H9 (cell line): ENCODE measurements around the gene OR10A6. TPM values are rescaled to one million over a fixed set of nuclear protein-coding genes. Genes with fewer than 3 reads are reported as not detected.

ENCODE experiments used
- DNase-seq: peaks from one replicate; pipeline ENCODE4 v3.0.0-alpha.2; 2017
- H2AFZ ChIP-seq: one replicate; pipeline ENCODE4 v1.6.1; 2013; ENCODE audit warnings: mild to moderate bottlenecking, low read length, control low read depth, moderate library complexity
- H2AK5ac ChIP-seq: 2 replicates; pipeline ENCODE4 v1.6.1; 2013; ENCODE audit warnings: low read length, control low read depth, mixed read lengths; ENCODE audit not compliant: insufficient read length
- H2BK120ac ChIP-seq: one replicate; pipeline ENCODE4 v1.6.1; 2013; ENCODE audit warnings: low read depth, mild to moderate bottlenecking, low read length, control low read depth, inconsistent platforms; ENCODE audit not compliant: poor library complexity, severe bottlenecking
- H2BK12ac ChIP-seq: 2 replicates; pipeline ENCODE4 v1.6.1; 2013; ENCODE audit warnings: low read length, control low read depth, mixed read lengths, low read depth; ENCODE audit not compliant: insufficient read length
- H2BK15ac ChIP-seq: 2 replicates; pipeline ENCODE4 v1.6.1; 2013; ENCODE audit warnings: low read depth, low read length, control low read depth
- H2BK20ac ChIP-seq: one replicate; pipeline ENCODE4 v1.6.1; 2013; ENCODE audit warnings: low read depth, mild to moderate bottlenecking, low read length, control low read depth, inconsistent platforms; ENCODE audit not compliant: poor library complexity, severe bottlenecking
- H2BK5ac ChIP-seq: 2 replicates; pipeline ENCODE4 v1.6.1; 2013; ENCODE audit warnings: low read length, control low read depth, mixed read lengths; ENCODE audit not compliant: insufficient read length
- H3K14ac ChIP-seq: 2 replicates; pipeline ENCODE4 v1.6.1; 2013; ENCODE audit warnings: low read length, control low read depth; ENCODE audit not compliant: insufficient read depth
- H3K18ac ChIP-seq: 2 replicates; pipeline ENCODE4 v1.6.1; 2013; ENCODE audit warnings: low read depth, mild to moderate bottlenecking, mixed read lengths, low read length, control low read depth; ENCODE audit not compliant: insufficient read length
- H3K23ac ChIP-seq: 2 replicates; pipeline ENCODE4 v1.6.1; 2013; ENCODE audit warnings: low read length, control low read depth, mixed read lengths, low read depth; ENCODE audit not compliant: insufficient read length
- H3K23me2 ChIP-seq: 2 replicates; pipeline ENCODE4 v1.6.1; 2013; ENCODE audit warnings: low read depth, mild to moderate bottlenecking, mixed read lengths, low read length, control low read depth; ENCODE audit not compliant: insufficient read length, poor library complexity, severe bottlenecking
- H3K27ac ChIP-seq: 2 replicates; pipeline ENCODE4 v1.5.1; 2013; ENCODE audit warnings: low read length, control low read depth, mixed read lengths, low read depth; ENCODE audit not compliant: insufficient read length
- H3K27me3 ChIP-seq: 2 replicates; pipeline ENCODE4 v1.6.1; 2013; ENCODE audit warnings: low read length, control low read depth, inconsistent platforms; ENCODE audit not compliant: insufficient read depth
- H3K4ac ChIP-seq: 2 replicates; pipeline ENCODE4 v1.6.1; 2013; ENCODE audit warnings: low read depth, mild to moderate bottlenecking, control low read depth, inconsistent platforms, low read length, moderate library complexity
- H3K4me1 ChIP-seq: 2 replicates; pipeline ENCODE4 v1.6.1; 2013; ENCODE audit warnings: low read length, control low read depth, inconsistent platforms; ENCODE audit not compliant: insufficient read depth
- H3K4me2 ChIP-seq: 2 replicates; pipeline ENCODE4 v1.6.1; 2013; ENCODE audit warnings: low read length, control low read depth, mixed read lengths; ENCODE audit not compliant: insufficient read length, insufficient read depth
- H3K56ac ChIP-seq: 2 replicates; pipeline ENCODE4 v1.6.1; 2013; ENCODE audit warnings: low read depth, mild to moderate bottlenecking, mixed read lengths, low read length, control low read depth; ENCODE audit not compliant: insufficient read length
- H3K79me1 ChIP-seq: 2 replicates; pipeline ENCODE4 v1.6.1; 2013; ENCODE audit warnings: low read depth, mild to moderate bottlenecking, moderate library complexity, low read length, control low read depth, inconsistent platforms; ENCODE audit not compliant: insufficient read depth, poor library complexity, severe bottlenecking
- H3K79me2 ChIP-seq: 2 replicates; pipeline ENCODE4 v1.6.1; 2013; ENCODE audit warnings: low read length, control low read depth, inconsistent platforms; ENCODE audit not compliant: insufficient read depth
- H3K9ac ChIP-seq: 2 replicates; pipeline ENCODE4 v1.6.1; 2013; ENCODE audit warnings: low read length, control low read depth, mixed read lengths; ENCODE audit not compliant: insufficient read length; ENCODE audit errors: extremely low read depth
- H3K9me3 ChIP-seq: one replicate; pipeline ENCODE4 v1.6.1; 2013; ENCODE audit warnings: low read depth, low read length, inconsistent platforms; ENCODE audit not compliant: control insufficient read depth
- H3T11ph ChIP-seq: one replicate; pipeline ENCODE4 v1.6.1; 2013; ENCODE audit warnings: mild to moderate bottlenecking, low read length, control low read depth, inconsistent platforms
- H4K20me1 ChIP-seq: one replicate; pipeline ENCODE4 v1.6.1; 2013; ENCODE audit not compliant: control insufficient read depth, insufficient read length, insufficient read depth
- H4K5ac ChIP-seq: 2 replicates; pipeline ENCODE4 v1.6.1; 2013; ENCODE audit warnings: low read depth, mild to moderate bottlenecking, mixed read lengths, low read length, control low read depth; ENCODE audit not compliant: insufficient read length
- H4K8ac ChIP-seq: replicated peaks from 2 replicates; pipeline ENCODE4 v1.6.1; 2013; ENCODE audit warnings: low read length, control low read depth, mixed read lengths, low read depth; ENCODE audit not compliant: insufficient read length
- H4K91ac ChIP-seq: 2 replicates; pipeline ENCODE4 v1.6.1; 2013; ENCODE audit warnings: low read depth, mild to moderate bottlenecking, moderate library complexity, mixed read lengths, low read length, control low read depth; ENCODE audit not compliant: insufficient read length
- H3K27ac Mint-ChIP-seq, 3 experiments: 2 replicates in 2 of 3; 3 replicates in 1 of 3; pipeline ENCODE4 v1.8.0; 2020 to 2021; ENCODE audit warnings: mixed read lengths in 3 of 3, mild to moderate bottlenecking in 1 of 3, moderate library complexity in 1 of 3
- H3K27me3 Mint-ChIP-seq: 2 replicates; pipeline ENCODE4 v1.8.0; 2021; ENCODE audit warnings: low read depth, mild to moderate bottlenecking, moderate library complexity, mixed read lengths
- H3K36me3 Mint-ChIP-seq, 3 experiments: 2 replicates in 2 of 3; 3 replicates in 1 of 3; pipeline ENCODE4 v1.8.0; 2020 to 2021; ENCODE audit warnings: low read depth in 3 of 3, mixed read lengths in 3 of 3; ENCODE audit not compliant: insufficient read depth in 1 of 3
- H3K4me1 Mint-ChIP-seq, 2 experiments: 2 replicates each; pipeline ENCODE4 v1.8.0; 2020; ENCODE audit warnings: mixed read lengths in 2 of 2
- H3K4me3 Mint-ChIP-seq, 2 experiments: 2 replicates in 1 of 2; 3 replicates in 1 of 2; pipeline ENCODE4 v1.8.0; 2020 to 2021; ENCODE audit warnings: mild to moderate bottlenecking in 2 of 2, mixed read lengths in 2 of 2, moderate library complexity in 1 of 2
- H3K9me3 Mint-ChIP-seq, 2 experiments: 2 replicates in 1 of 2; 3 replicates in 1 of 2; pipeline ENCODE4 v1.8.0; 2020; ENCODE audit warnings: mild to moderate bottlenecking in 2 of 2, mixed read lengths in 2 of 2, moderate library complexity in 1 of 2
- WGBS: extraction: QIAGEN DNeasy Blood & Tissue Kit; methylation state at CpG from one replicate; pipeline ENCODE4 v1.1.7; 2013; ENCODE audit warnings: missing lambda C conversion rate, low lambda C conversion rate, mixed read lengths; ENCODE audit not compliant: insufficient read length; ENCODE audit errors: extremely low coverage; 5-methylcytosine and 5-hydroxymethylcytosine counted together
- total RNA-seq: library from RNA; stranded (reverse); gene quantifications from 2 replicates; pipeline ENCODE4 v1.2.1, GENCODE V29; 2021
- TF ChIP-seq, protein P1 (sequence below): fragments of 200-600 bp; sonication (generic); conservative IDR thresholded peaks from 3 replicates; pipeline ENCODE4 v1.8.0; 2021; ENCODE audit warnings: antibody characterized with exemption, mild to moderate bottlenecking

The OR10A6 gene
- total RNA-seq, 1 experiment from 2014 or later: not detected

DNA sequence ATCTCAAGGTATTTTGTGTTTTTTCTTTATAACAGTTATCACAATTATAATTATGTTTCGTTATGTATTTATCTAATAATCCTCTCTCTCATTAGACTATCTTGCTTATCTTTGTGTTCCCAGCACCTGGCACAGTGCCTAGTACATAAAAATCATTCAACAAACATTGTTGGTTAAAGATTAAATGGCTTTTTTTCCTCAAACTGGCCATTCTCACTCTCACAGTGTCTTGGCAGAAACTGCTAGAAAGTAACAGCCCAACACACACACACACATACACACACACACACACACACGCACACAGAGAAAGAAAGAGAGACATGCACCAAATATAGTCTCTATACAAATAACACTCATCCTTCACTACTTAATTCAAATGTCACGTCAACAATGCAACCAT, 36.8 kb downstream of the OR10A6 start:
- no peak overlapping the region for H3K56ac ChIP-seq
- no peak overlapping the region for H2BK20ac ChIP-seq
- no peak overlapping the region for H3K27ac ChIP-seq
- H3K4ac ChIP-seq: no peak overlapping the region
- Mint-ChIP-seq H3K27me3 (peaks cover 3% of the 10 kb centered on the region; the same call in 1 of the 2 replicates), H3K9me3 (peaks cover 0 to 2% of the 10 kb centered on the region in 2 experiments; a peak in 3 of 5 replicates), H3K4me1 (peaks cover 6 to 10% of the 10 kb centered on the region in 2 experiments), H3K4me3 (no peak overlapping the region), H3K27ac (no peak overlapping the region), H3K36me3 (no peaks in the 10 kb centered on the region; a peak in 1 of 7 replicates)
- TF ChIP-seq, protein P1, sequence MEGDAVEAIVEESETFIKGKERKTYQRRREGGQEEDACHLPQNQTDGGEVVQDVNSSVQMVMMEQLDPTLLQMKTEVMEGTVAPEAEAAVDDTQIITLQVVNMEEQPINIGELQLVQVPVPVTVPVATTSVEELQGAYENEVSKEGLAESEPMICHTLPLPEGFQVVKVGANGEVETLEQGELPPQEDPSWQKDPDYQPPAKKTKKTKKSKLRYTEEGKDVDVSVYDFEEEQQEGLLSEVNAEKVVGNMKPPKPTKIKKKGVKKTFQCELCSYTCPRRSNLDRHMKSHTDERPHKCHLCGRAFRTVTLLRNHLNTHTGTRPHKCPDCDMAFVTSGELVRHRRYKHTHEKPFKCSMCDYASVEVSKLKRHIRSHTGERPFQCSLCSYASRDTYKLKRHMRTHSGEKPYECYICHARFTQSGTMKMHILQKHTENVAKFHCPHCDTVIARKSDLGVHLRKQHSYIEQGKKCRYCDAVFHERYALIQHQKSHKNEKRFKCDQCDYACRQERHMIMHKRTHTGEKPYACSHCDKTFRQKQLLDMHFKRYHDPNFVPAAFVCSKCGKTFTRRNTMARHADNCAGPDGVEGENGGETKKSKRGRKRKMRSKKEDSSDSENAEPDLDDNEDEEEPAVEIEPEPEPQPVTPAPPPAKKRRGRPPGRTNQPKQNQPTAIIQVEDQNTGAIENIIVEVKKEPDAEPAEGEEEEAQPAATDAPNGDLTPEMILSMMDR: no peak
- H3T11ph ChIP-seq: no peak overlapping the region
- no peaks in the 10 kb centered on the region; the same call in 1 of the 2 replicates for H3K4me1 ChIP-seq
- H2BK5ac ChIP-seq: no peak overlapping the region
- H3K14ac ChIP-seq: no peak overlapping the region
- no peak for DNase-seq
- H3K9me3 ChIP-seq: no peaks in the 10 kb centered on the region
- no peak overlapping the region for H4K8ac ChIP-seq
- H3K23ac ChIP-seq: no peak overlapping the region
- no peak overlapping the region for H4K91ac ChIP-seq
- no peak overlapping the region for H3K4me2 ChIP-seq
- WGBS: 100% methylated on average over 1 of the region's 3 CpGs
- H2AK5ac ChIP-seq: no peak overlapping the region
- H2BK12ac ChIP-seq: no peak overlapping the region
- no peak overlapping the region for H4K5ac ChIP-seq
- no peaks in the 10 kb centered on the region for H3K79me1 ChIP-seq
- no peaks in the 10 kb centered on the region for H3K23me2 ChIP-seq
- no peak overlapping the region for H2AFZ ChIP-seq
- H2BK120ac ChIP-seq: no peak overlapping the region
- no peaks in the 10 kb centered on the region for H4K20me1 ChIP-seq
- H3K9ac ChIP-seq: no peak overlapping the region
- H3K18ac ChIP-seq: no peak overlapping the region
- no peaks in the 10 kb centered on the region for H3K27me3 ChIP-seq
- no peak overlapping the region for H2BK15ac ChIP-seq
- no peaks in the 10 kb centered on the region for H3K79me2 ChIP-seq
